ENCODE data around the gene MCRIP1.

Gene MCRIP1

GRCh38 chr17:81803728-81804558, 29.1 kb downstream of the MCRIP1 start, which contains the start of gene GCGR:
Gene GCGR, plus strand, starts transcription at chr17:81804150. Its CDS starts 4,869 bp downstream, at chr17:81809019.
- peak; percentile 61 for DNase-seq (ENCODE audit: low spot score)

- DNase-seq (ENCODE audit: low spot score) = no peak
These were observed 30.0 kb downstream of the MCRIP1 start for GRCh38 chr17:81802856-81803643.

GRCh38 chr17:81802048-81802758, 30.9 kb downstream of the MCRIP1 start:
- no peak for DNase-seq (ENCODE audit: low spot score)

- DNase-seq (ENCODE audit: low spot score) = no peak
These were observed 31.8 kb downstream of the MCRIP1 start for GRCh38 chr17:81801327-81801726.

- DNase-seq (ENCODE audit: low spot score) = no peak
These were observed 38.6 kb downstream of the MCRIP1 start for GRCh38 chr17:81794509-81794908.

GRCh38 chr17:81794074-81794476, 39.0 kb downstream of the MCRIP1 start:
- no peak for DNase-seq (ENCODE audit: low spot score)

- DNase-seq (ENCODE audit: low spot score) = no peak
These were observed 40.1 kb downstream of the MCRIP1 start for GRCh38 chr17:81792675-81793615.

Measured in iPS-NIHi11 (cell line).